GM10248 (cell line): Measurements from ENCODE around the gene MAT1A.

Source experiments
- CTCF ChIA-PET: fragments of 300-600 bp; sonication (Branson Sonifier 250); formaldehyde crosslinking; extraction: SDS; loops from one replicate; lab custom pipeline; 2021; ENCODE audit warnings: antibody characterized with exemption; lab: Yijun Ruan, JAX
- POLR2A ChIA-PET: fragments of 350-650 bp; sonication (Branson Sonifier 250); formaldehyde crosslinking; extraction: SDS; loops from one replicate; lab custom pipeline; 2020; ENCODE audit warnings: antibody characterized with exemption; lab: Yijun Ruan, JAX
- DNase-seq: peaks from one replicate; pipeline ENCODE4 v3.0.0; 2012; ENCODE audit errors: extremely low spot score
- TF ChIP-seq, protein P1 (sequence below): IDR thresholded peaks from 2 replicates; pipeline ENCODE4 v1.5.1; 2012; ENCODE audit warnings: mild to moderate bottlenecking, low read depth; ENCODE audit errors: extremely low read depth, missing control alignments, control extremely low read depth

The MAT1A gene

DNA sequence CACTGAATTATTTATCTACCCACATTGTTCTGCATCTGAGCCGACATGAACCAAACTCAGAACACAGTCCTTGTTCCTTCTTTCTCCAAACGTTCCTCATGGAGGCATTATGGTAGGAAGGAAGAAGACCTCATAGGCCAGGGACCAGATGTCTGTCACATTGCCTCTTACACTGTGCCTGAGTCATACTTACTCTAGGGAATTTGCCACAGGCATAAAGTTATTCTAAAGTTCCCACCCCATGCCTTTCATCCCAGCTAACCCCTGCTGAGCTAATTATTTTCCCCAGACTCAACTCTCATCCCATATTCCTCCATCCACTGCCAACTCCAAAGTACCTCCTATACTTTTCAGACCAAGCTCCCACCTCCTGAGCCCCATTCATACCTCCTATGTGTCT, 21.2 kb downstream of the MAT1A start:
- no peak for DNase-seq
- POLR2A ChIA-PET = no interaction called here
- TF ChIP-seq, protein P1, sequence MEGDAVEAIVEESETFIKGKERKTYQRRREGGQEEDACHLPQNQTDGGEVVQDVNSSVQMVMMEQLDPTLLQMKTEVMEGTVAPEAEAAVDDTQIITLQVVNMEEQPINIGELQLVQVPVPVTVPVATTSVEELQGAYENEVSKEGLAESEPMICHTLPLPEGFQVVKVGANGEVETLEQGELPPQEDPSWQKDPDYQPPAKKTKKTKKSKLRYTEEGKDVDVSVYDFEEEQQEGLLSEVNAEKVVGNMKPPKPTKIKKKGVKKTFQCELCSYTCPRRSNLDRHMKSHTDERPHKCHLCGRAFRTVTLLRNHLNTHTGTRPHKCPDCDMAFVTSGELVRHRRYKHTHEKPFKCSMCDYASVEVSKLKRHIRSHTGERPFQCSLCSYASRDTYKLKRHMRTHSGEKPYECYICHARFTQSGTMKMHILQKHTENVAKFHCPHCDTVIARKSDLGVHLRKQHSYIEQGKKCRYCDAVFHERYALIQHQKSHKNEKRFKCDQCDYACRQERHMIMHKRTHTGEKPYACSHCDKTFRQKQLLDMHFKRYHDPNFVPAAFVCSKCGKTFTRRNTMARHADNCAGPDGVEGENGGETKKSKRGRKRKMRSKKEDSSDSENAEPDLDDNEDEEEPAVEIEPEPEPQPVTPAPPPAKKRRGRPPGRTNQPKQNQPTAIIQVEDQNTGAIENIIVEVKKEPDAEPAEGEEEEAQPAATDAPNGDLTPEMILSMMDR = no peak
- CTCF ChIA-PET = no interaction called here

DNA sequence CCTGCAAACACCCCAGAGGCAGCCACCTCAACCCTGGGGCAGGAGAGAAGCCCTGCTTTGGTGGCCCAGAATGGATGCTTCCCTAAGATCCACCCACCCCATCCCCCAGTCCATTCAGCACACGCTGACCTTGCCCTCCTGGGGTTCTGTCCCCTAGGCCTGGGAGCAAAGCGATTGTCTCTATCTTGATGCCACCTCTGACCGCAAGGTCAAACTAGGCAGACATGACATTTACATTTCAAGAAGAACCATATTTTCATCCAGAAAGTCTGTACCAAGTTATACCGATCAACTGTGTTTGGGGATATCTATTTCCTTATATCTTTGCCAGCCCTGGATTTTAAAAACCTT, 23.0 kb downstream of the MAT1A start:
- TF ChIP-seq, protein P1 = no peak
- CTCF ChIA-PET = interaction anchor here (2.1 kb wide), 1 partner anchor 9 kb away, joined by 4 read pairs; no protein-coding TSS in a partner anchor
- DNase-seq = no peak
- POLR2A ChIA-PET = no interaction called here

DNA sequence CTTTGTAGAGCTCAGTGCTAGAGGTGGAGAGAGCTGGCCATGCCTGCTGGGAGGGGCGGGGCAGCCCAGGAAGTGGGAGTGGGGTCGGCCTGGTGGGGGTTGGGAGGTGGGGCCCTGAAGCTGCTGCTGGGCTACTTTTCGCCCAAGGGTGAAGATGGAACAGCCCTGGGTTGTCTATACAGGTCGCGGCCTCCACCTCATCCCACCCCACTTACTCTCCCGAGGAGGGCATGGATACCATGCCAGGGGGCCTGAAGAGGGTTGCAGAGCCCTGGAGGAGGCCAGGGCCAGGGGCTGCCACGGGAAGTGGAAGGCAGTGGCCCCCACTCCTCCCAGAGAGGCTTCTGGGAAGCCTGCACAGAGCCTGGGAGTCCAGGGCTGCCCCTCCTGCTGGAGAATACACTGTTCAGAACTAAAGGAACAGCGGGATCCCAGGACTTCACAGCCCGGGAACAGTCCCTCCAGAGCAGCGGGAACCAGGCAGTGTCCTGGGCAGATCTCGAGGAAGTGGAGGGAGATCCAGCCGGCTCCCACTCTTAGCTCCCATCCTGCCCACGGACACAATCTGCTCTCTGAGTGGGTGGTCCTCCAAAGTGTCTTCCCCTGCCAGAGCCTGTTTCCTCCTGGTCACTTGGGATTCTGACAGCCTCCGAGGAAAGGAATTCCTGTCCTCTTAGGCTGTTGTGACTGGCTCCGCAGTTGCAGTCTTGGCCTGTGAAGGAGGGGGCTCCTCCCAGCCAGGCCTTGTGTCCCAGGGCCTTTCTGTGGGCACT, 23.5 kb downstream of the MAT1A start:
- DNase-seq = no peak
- TF ChIP-seq, protein P1 = no peak
- ChIA-PET CTCF (interaction anchor here (2.1 kb wide), 1 partner anchor 10 kb away, joined by 4 read pairs; no protein-coding TSS in a partner anchor), POLR2A (no interaction called here)

DNA sequence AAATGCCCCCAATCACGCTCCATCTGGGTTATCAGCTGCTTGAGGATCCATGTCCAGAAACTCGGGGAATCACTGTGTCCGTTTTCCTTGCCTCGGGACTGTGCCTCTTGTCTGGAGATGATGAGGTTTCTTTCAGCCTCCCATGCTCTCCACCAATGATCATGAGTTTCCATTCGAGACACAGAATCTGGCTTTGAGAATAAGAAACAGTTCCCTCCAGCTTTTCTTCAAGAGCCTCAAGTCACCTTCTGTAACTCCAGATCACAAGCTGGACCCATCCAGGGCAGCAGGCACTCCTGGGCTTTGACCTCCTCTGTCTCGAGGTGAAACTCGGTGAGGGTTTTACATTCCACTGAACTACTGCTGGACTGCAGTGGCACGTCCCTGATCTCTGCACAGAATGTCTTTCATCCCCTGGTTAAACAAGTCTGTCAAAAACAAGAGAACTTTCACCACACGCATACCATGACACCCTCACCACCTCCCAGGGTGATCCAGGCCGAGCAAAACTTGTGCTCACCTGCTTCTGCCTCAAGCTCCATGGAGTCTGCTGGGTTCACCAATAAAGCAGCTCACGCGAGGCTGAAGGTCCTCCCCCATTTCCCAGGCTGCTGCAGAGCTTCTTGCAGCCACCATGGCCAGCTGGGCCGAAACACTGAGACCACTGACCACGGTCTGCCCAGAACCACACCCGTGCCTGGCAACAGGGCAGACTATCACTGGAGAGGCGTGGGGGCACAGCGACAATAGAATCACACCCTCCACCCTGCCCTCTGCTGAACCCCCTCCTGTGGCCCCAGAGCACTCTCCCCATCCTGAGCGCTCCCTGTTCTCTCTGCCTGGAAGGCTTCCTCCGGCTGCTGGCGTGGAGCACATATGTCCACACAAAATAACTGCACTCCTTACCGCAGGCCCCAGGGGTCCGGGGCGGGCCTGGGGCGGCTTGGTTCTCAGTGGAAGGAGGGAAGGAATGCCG, 25.1 kb downstream of the MAT1A start:
- ChIA-PET CTCF (interaction anchor here (1.2 to 2.1 kb wide), 4 partner anchors 11 to 121 kb away, joined by 4 to 5 read pairs (median 4); no protein-coding TSS in a partner anchor), POLR2A (no interaction called here)
- DNase-seq = no peak
- TF ChIP-seq, protein P1 = no peak

DNA sequence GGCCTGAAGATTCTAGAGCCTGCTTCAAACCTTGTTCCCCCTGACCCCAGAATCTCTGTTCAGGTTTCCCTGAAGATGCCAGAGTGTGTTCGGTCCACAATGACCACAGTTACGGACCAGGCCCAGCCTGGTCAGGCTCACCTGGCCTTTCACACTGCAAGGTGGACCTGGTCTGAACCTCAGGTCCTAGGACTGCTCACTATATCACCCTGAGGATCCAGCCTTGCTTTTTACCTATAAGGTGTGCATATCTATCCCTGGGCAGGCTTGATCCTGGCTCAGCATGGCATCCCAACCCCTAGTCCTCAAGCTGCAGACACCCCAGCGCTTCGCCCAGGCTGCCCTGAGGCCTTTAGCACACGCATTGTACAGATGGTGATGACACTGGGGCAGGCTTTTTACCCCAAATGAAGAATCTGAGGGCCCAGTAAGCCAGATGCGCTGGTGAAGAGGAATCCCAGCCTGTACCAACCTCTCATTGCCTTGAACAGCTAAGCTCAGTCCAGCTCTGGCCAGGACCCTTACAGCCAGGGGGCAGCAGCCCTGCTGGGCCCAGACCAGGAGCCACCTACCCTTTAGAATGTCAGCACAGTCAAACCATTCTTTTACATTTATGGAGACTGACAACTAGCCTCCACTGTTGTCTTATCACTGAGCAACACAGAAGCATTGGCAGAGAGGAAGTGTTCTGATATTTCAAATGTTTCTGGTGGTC, 28.0 kb downstream of the MAT1A start:
- no peak for DNase-seq
- TF ChIP-seq, protein P1 = no peak
- CTCF ChIA-PET = interaction anchor here (0.6 to 5.4 kb wide), 20 partner anchors 8 to 699 kb away, joined by 3 to 43 read pairs (median 4); no protein-coding TSS in a partner anchor
- POLR2A ChIA-PET = no interaction called here
